Ureter (tissue), 1 donor: ENCODE data around the gene CEP68. TPM values are rescaled to one million over a fixed set of nuclear protein-coding genes. Genes with fewer than 3 reads are reported as not detected.
A peak's percentile ranks its signal among the peaks of the same experiment; 100 is the strongest.
"Not testable (repeated sequence)": the region's sequence is repeated elsewhere in the genome, so short reads cannot be mapped to it uniquely, and the experiment has no call there.

Experiments
- DNase-seq: peaks from one replicate; pipeline ENCODE4 v3.0.0-alpha.2; 2020; ENCODE audit warnings: low spot score
- total RNA-seq: library from RNA; stranded (reverse); gene quantifications from one replicate; pipeline ENCODE4 v1.2.4, GENCODE V29; 2023
- donor health status: DM: yes; HTN: yes; CAD: no.

Gene CEP68
- total RNA-seq, 1 donor from 2014 or later = 27.8 TPM

GRCh38 chr2:65129826-65130663 is 73.8 kb downstream of the CEP68 start, which contains the start of gene RAB1A:
Gene RAB1A (minus strand): TSS chr2:65130106. CDS start chr2:65129915, 191 bp downstream.
- DNase-seq = peak; percentile 100

- no peak for DNase-seq
Observed at GRCh38 chr2:65130664-65131175, 74.5 kb downstream of the CEP68 start.

GRCh38 chr2:65132930-65133329 is 76.7 kb downstream of the CEP68 start:
- DNase-seq = not testable (repeated sequence)

- no peak for DNase-seq
Observed at GRCh38 chr2:65133626-65134025, 77.4 kb downstream of the CEP68 start.

- DNase-seq = no peak
Observed at GRCh38 chr2:65134158-65134557, 77.9 kb downstream of the CEP68 start.

- DNase-seq = no peak
Observed at GRCh38 chr2:65136253-65136652, 80.0 kb downstream of the CEP68 start.

Other genes starting within 250 kb of the CEP68 start
- 32.4 TPM for gene SLC1A4, start 67.0 kb upstream of the CEP68 start, total RNA-seq
- gene RAB1A, start 73.7 kb downstream of the CEP68 start, total RNA-seq = 148 TPM
- gene ACTR2, start 171.4 kb downstream of the CEP68 start, total RNA-seq = 218 TPM